ENCODE results near the gene TMC7. TPM values are rescaled to one million over a fixed set of nuclear protein-coding genes. Genes with fewer than 3 reads are reported as not detected.

The TMC7 gene
- total and polyA plus RNA-seq, 8 donors, result 3.0 to 9.7 (median 3.8) TPM

DNA sequence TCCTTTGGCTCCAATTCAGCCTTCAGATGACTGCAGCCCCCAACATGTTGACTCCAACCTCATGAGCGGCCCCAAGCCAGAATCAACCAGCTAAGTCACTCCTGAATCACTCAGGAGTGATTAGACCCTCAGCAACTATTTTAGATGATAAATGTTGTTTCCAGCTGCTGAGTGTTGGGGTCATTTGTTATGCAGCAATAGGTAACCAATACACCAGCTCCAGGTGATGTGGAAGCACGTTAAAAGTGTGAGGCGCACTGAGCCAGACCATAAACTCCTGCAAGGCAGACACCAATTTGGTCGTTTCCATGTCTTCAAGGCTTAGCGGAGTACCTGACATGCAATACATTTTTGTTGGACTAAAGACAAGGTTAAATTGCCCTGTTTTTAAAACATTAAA, 101.1 kb downstream of the TMC7 start:
- Histone ChIP-seq H3K27me3 (peaks cover 0 to 12% of the 10 kb centered on the region in 2 donors), H3K9me3 (no peaks in the 10 kb centered on the region), H3K4me3 (no peak overlapping the region), H3K36me3 (peaks cover 0 to 16% of the 10 kb centered on the region in 2 donors), H3K27ac (no peak overlapping the region), H3K4me1 (peaks cover 7 to 18% of the 10 kb centered on the region in 2 donors)
- ATAC-seq (no peak), DNase-seq (no peak)
- no peak for TF ChIP-seq CTCF (IDR thresholded peaks at IDR 0.05)
- intact Hi-C loops (cut with DNase I), result loop anchor here in 1 of 2 donors (10.0 kb wide), 1 partner anchor 80 kb away; the partner anchor contains the start of gene SYT17

GRCh38 chr16:19085679-19086200, 102.0 kb downstream of the TMC7 start:
- H3K9me3 ChIP-seq, result no peaks in the 10 kb centered on the region
- peaks cover 7 to 18% of the 10 kb centered on the region in 2 donors for H3K4me1 ChIP-seq
- H3K27ac ChIP-seq, result no peak overlapping the region
- intact Hi-C loops (cut with DNase I), result loop anchor here in 1 of 2 donors (10.0 kb wide), 1 partner anchor 79 kb away; the partner anchor contains the start of gene SYT17
- H3K36me3 ChIP-seq, result peaks cover 0 to 12% of the 10 kb centered on the region in 2 donors
- DNase-seq (no peak), ATAC-seq (no peak)
- H3K4me3 ChIP-seq, result no peak overlapping the region
- H3K27me3 ChIP-seq, result peaks cover 0 to 12% of the 10 kb centered on the region in 2 donors
- TF ChIP-seq CTCF (IDR thresholded peaks at IDR 0.05), result no peak

- ATAC-seq, result peak; percentile 100
These were observed 102.8 kb downstream of the TMC7 start for GRCh38 chr16:19086322-19087199.

GRCh38 chr16:19088341-19088916, 104.7 kb downstream of the TMC7 start:
- DNase-seq (no peak), ATAC-seq (no peak)
- intact Hi-C loops (cut with DNase I), result loop anchor here in 1 of 2 donors (10.0 kb wide), 1 partner anchor 76 kb away; the partner anchor contains the start of gene SYT17
- TF ChIP-seq CTCF (IDR thresholded peaks at IDR 0.05), result no peak
- Histone ChIP-seq H3K4me1 (peaks cover 7 to 25% of the 10 kb centered on the region in 2 donors), H3K9me3 (no peaks in the 10 kb centered on the region), H3K36me3 (no peaks in the 10 kb centered on the region), H3K4me3 (no peak overlapping the region), H3K27ac (no peak overlapping the region), H3K27me3 (peaks cover 0 to 12% of the 10 kb centered on the region in 2 donors)

More at GRCh38 chr16:19086322-19087199, 102.8 kb downstream of the TMC7 start:
- peak; percentile 88 to 99 (median 93) for DNase-seq
- peak; percentile 98 to 99 for TF ChIP-seq CTCF (IDR thresholded peaks at IDR 0.05)
- Histone ChIP-seq H3K4me3 (peak overlapping the region; percentile 34 to 36), H3K9me3 (no peaks in the 10 kb centered on the region), H3K27ac (peak overlapping the region in 1 of 2 donors; percentile 14), H3K27me3 (peaks cover 0 to 12% of the 10 kb centered on the region in 2 donors), H3K4me1 (peaks cover 7 to 18% of the 10 kb centered on the region in 2 donors), H3K36me3 (peaks cover 0 to 6% of the 10 kb centered on the region in 2 donors)
- intact Hi-C loops (cut with DNase I), result loop anchor here in 1 of 2 donors (10.0 kb wide), 1 partner anchor 78 kb away; the partner anchor contains the start of gene SYT17

Data from left lung (tissue), 10 donors.